ENCODE results near the gene SON.
A peak's percentile ranks its signal among the peaks of the same experiment; 100 is the strongest.

Gene SON

DNA sequence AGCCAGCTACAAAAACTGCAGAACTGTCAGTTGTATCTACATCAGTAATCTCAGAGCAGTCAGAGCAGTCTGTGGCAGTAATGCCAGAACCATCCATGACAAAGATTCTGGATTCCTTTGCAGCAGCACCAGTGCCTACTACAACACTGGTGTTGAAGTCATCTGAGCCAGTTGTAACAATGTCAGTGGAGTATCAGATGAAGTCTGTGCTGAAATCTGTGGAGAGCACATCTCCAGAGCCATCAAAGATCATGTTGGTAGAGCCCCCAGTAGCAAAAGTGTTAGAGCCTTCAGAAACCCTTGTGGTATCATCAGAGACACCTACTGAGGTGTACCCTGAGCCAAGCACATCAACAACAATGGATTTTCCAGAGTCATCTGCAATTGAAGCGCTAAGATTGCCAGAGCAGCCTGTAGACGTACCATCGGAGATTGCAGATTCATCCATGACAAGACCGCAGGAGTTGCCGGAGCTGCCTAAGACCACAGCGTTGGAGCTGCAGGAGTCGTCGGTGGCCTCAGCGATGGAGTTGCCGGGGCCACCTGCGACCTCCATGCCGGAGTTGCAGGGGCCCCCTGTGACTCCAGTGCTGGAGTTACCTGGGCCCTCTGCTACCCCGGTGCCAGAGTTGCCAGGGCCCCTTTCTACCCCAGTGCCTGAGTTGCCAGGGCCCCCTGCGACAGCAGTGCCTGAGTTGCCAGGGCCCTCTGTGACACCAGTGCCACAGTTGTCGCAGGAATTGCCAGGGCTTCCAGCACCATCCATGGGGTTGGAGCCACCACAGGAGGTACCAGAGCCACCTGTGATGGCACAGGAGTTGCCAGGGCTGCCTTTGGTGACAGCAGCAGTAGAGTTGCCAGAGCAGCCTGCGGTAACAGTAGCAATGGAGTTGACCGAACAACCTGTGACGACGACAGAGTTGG is 7.3 kb downstream of the SON start:
- FAIRE-seq (no peak), DNase-seq (ENCODE audit: insufficient read length) (no peak)
- TF ChIP-seq POLR2AphosphoS5 (IDR thresholded peaks at IDR 0.05; ENCODE audit: low read depth, low read length) (no peak), POLR2A (IDR thresholded peaks at IDR 0.05; ENCODE audit: low read depth, low read length) (no peak), TAF1 (IDR thresholded peaks at IDR 0.05; ENCODE audit: borderline replicate concordance, low read depth, low read length) (no peak)

DNA sequence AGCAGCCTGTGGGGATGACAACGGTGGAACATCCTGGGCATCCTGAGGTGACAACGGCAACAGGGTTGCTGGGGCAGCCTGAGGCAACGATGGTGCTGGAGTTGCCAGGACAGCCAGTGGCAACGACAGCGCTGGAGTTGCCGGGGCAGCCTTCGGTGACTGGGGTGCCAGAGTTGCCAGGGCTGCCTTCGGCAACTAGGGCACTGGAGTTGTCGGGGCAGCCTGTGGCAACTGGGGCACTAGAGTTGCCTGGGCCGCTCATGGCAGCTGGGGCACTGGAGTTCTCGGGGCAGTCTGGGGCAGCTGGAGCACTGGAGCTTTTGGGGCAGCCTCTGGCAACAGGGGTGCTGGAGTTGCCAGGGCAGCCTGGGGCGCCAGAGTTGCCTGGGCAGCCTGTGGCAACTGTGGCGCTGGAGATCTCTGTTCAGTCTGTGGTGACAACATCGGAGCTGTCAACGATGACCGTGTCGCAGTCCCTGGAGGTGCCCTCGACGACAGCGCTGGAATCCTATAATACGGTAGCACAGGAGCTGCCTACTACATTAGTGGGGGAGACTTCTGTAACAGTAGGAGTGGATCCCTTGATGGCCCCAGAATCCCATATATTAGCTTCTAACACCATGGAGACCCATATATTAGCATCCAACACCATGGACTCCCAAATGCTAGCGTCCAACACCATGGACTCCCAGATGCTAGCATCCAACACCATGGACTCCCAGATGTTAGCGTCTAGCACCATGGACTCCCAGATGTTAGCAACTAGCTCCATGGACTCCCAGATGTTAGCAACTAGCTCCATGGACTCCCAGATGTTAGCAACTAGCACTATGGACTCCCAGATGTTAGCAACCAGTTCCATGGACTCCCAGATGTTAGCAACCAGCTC is 8.2 kb downstream of the SON start:
- no peak for DNase-seq (ENCODE audit: insufficient read length)
- TF ChIP-seq TAF1 (IDR thresholded peaks at IDR 0.05; ENCODE audit: borderline replicate concordance, low read depth, low read length) (no peak), POLR2A (IDR thresholded peaks at IDR 0.05; ENCODE audit: low read depth, low read length) (peak; percentile 53; the same call in 1 of the 2 replicates), POLR2AphosphoS5 (IDR thresholded peaks at IDR 0.05; ENCODE audit: low read depth, low read length) (peak; percentile 52)
- FAIRE-seq, result no peak

DNA sequence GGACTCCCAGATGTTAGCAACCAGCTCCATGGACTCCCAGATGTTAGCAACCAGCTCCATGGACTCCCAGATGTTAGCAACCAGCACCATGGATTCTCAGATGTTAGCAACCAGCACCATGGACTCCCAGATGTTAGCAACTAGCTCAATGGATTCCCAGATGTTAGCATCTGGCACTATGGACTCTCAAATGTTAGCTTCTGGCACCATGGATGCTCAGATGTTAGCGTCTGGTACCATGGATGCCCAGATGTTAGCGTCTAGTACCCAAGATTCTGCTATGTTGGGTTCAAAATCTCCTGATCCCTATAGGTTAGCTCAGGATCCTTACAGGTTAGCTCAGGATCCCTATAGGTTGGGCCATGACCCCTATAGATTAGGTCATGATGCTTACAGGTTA is 8.8 kb downstream of the SON start:
- FAIRE-seq (no peak), DNase-seq (ENCODE audit: insufficient read length) (no peak)
- TF ChIP-seq POLR2AphosphoS5 (IDR thresholded peaks at IDR 0.05; ENCODE audit: low read depth, low read length), result no peak; the same call in 1 of the 2 replicates
- no peak; the same call in 1 of the 2 replicates for TF ChIP-seq POLR2A (IDR thresholded peaks at IDR 0.05; ENCODE audit: low read depth, low read length)
- no peak for TF ChIP-seq TAF1 (IDR thresholded peaks at IDR 0.05; ENCODE audit: borderline replicate concordance, low read depth, low read length)

DNA sequence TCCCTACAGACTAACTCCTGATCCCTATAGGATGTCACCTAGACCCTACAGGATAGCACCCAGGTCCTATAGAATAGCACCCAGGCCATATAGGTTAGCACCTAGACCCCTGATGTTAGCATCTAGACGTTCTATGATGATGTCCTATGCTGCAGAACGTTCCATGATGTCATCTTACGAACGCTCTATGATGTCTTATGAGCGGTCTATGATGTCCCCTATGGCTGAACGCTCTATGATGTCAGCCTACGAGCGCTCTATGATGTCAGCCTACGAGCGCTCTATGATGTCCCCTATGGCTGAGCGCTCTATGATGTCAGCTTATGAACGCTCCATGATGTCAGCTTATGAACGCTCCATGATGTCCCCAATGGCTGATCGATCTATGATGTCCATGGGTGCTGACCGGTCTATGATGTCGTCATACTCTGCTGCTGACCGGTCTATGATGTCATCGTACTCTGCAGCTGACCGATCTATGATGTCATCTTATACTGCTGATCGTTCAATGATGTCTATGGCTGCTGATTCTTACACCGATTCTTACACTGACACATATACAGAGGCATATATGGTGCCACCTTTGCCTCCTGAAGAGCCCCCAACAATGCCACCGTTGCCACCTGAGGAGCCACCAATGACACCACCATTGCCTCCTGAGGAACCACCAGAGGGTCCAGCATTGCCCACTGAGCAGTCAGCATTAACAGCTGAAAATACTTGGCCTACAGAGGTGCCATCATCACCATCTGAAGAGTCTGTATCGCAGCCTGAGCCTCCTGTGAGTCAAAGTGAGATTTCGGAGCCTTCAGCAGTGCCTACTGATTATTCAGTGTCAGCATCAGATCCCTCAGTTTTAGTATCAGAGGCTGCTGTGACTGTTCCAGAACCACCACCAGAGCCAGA is 9.5 kb downstream of the SON start:
- no peak for DNase-seq (ENCODE audit: insufficient read length)
- no peak for TF ChIP-seq TAF1 (IDR thresholded peaks at IDR 0.05; ENCODE audit: borderline replicate concordance, low read depth, low read length)
- TF ChIP-seq POLR2AphosphoS5 (IDR thresholded peaks at IDR 0.05; ENCODE audit: low read depth, low read length), result peak; percentile 72
- peak; percentile 9 for TF ChIP-seq POLR2A (IDR thresholded peaks at IDR 0.05; ENCODE audit: low read depth, low read length)
- no peak for FAIRE-seq

DNA sequence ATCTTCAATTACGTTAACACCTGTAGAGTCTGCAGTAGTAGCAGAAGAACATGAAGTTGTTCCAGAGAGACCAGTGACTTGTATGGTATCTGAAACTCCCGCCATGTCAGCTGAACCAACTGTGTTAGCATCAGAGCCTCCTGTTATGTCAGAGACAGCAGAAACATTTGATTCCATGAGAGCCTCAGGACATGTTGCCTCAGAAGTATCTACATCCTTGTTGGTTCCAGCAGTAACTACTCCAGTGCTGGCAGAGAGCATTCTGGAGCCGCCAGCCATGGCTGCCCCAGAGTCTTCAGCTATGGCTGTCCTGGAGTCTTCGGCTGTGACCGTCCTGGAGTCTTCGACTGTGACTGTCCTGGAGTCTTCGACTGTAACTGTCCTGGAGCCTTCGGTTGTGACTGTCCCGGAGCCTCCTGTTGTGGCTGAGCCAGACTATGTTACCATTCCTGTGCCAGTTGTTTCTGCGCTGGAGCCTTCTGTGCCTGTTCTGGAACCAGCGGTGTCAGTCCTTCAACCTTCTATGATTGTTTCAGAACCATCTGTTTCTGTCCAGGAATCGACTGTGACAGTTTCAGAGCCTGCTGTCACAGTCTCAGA is 10.3 kb downstream of the SON start:
- DNase-seq (ENCODE audit: insufficient read length) (no peak), FAIRE-seq (no peak)
- TF ChIP-seq POLR2AphosphoS5 (IDR thresholded peaks at IDR 0.05; ENCODE audit: low read depth, low read length) (peak; percentile 82), TAF1 (IDR thresholded peaks at IDR 0.05; ENCODE audit: borderline replicate concordance, low read depth, low read length) (no peak)

DNA sequence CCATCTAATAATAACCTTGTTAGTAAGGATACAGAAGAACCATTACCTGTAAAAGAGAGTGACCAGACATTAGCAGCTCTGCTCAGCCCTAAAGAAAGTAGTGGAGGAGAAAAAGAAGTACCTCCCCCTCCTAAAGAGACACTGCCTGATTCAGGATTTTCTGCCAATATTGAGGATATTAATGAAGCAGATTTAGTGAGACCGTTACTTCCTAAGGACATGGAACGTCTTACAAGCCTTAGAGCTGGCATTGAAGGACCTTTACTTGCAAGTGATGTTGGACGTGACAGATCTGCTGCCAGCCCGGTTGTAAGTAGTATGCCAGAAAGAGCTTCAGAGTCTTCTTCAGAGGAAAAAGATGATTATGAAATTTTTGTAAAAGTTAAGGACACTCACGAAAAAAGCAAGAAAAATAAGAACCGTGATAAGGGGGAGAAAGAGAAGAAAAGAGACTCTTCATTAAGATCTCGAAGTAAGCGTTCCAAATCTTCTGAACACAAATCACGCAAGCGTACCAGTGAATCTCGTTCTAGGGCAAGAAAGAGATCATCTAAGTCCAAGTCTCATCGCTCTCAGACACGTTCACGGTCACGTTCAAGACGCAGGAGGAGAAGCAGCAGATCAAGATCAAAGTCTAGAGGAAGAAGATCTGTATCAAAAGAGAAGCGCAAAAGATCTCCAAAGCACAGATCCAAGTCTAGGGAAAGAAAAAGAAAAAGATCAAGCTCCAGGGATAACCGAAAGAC is 11.6 kb downstream of the SON start:
- DNase-seq (ENCODE audit: insufficient read length), result no peak
- TF ChIP-seq TAF1 (IDR thresholded peaks at IDR 0.05; ENCODE audit: borderline replicate concordance, low read depth, low read length) (no peak), POLR2AphosphoS5 (IDR thresholded peaks at IDR 0.05; ENCODE audit: low read depth, low read length) (no peak), POLR2A (IDR thresholded peaks at IDR 0.05; ENCODE audit: low read depth, low read length) (no peak; the same call in 1 of the 2 replicates)
- no peak for FAIRE-seq

DNA sequence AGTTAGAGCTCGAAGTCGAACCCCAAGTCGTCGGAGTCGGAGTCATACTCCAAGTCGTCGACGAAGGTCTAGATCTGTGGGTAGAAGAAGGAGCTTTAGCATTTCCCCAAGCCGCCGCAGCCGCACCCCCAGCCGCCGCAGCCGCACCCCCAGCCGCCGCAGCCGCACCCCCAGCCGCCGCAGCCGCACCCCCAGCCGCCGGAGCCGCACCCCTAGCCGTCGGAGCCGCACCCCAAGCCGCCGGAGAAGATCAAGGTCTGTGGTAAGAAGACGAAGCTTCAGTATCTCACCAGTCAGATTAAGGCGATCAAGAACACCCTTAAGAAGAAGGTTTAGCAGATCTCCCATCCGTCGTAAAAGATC is 12.1 kb downstream of the SON start:
- FAIRE-seq (no peak), DNase-seq (ENCODE audit: insufficient read length) (no peak)
- no peak; the same call in 1 of the 2 replicates for TF ChIP-seq POLR2AphosphoS5 (IDR thresholded peaks at IDR 0.05; ENCODE audit: low read depth, low read length)
- peak; percentile 51; the same call in 1 of the 2 replicates for TF ChIP-seq POLR2A (IDR thresholded peaks at IDR 0.05; ENCODE audit: low read depth, low read length)
- TF ChIP-seq TAF1 (IDR thresholded peaks at IDR 0.05; ENCODE audit: borderline replicate concordance, low read depth, low read length), result no peak

DNA sequence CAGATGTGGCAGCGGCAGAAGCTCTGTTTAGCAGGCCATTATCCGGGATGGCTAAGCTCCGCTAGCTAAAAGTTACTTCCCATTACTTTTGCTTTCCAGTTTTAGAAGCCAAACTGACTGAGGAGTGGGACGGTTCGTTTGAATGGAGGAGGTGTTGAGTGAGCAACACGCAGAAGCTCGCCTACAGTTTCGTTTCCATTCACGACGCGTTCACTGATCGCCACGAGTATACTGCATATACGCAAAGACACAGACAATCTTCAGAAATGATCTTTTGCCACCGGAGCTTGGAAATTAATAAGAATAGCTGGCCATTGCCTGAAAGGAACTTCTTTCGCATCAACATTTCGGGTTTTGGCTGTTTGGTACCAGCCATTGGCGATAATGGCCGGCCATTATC is 14.6 kb downstream of the SON start:
- TF ChIP-seq POLR2AphosphoS5 (IDR thresholded peaks at IDR 0.05; ENCODE audit: low read depth, low read length) (no peak), POLR2A (IDR thresholded peaks at IDR 0.05; ENCODE audit: low read depth, low read length) (no peak), TAF1 (IDR thresholded peaks at IDR 0.05; ENCODE audit: borderline replicate concordance, low read depth, low read length) (no peak)
- DNase-seq (ENCODE audit: insufficient read length) (no peak), FAIRE-seq (no peak)

DNA sequence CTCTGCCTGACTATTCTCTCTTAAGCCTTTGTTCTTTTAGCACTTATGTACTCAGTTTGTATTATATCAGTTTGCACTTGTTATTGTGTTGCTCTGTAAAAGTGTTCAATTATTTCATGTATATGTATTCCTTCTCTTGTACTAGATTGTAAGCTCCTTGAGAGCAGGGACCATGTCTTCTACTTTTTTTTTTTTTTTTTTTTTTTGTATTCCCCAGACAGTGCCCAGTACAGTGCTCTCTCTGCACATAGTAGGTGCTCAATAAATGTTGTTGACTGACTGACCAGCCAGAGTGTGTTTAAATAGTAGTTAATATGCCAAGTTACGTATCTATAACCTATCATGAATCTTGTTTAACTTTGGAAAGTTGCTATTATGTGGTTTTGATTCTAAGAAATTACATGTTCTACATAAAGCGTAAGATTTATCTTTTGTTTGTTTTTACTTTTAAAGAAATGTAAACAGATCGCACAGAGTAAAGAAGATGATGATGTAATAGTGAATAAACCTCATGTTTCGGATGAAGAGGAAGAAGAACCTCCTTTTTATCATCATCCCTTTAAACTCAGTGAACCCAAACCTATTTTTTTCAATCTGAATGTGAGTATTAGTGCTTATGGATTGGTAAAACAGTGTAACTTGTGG is 16.1 kb downstream of the SON start:
- no peak for DNase-seq (ENCODE audit: insufficient read length)
- no peak for FAIRE-seq
- TF ChIP-seq POLR2AphosphoS5 (IDR thresholded peaks at IDR 0.05; ENCODE audit: low read depth, low read length) (no peak), TAF1 (IDR thresholded peaks at IDR 0.05; ENCODE audit: borderline replicate concordance, low read depth, low read length) (no peak), POLR2A (IDR thresholded peaks at IDR 0.05; ENCODE audit: low read depth, low read length) (no peak)

All from GM12892 (cell line).